Loucy (cell line): ENCODE data around the gene TSHZ2.

ENCODE experiments used
- H2AFZ ChIP-seq: fragments of 200-600 bp; sonication (generic); 2 replicates; pipeline ENCODE4 v1.6.0; 2016; ENCODE audit warnings: antibody characterized with exemption, mild to moderate bottlenecking, low read length, moderate library complexity
- H3F3A ChIP-seq: fragments of 200-600 bp; 2 replicates; pipeline ENCODE4 v1.6.0; 2016; ENCODE audit warnings: antibody characterized with exemption, low read depth, mild to moderate bottlenecking
- H3K27me3 ChIP-seq: fragments of 200-600 bp; sonication (generic); 2 replicates; pipeline ENCODE4 v1.6.1; 2014; ENCODE audit warnings: low read length, mild to moderate bottlenecking; ENCODE audit not compliant: insufficient read depth, poor library complexity, severe bottlenecking
- H3K36me3 ChIP-seq: fragments of 200-600 bp; sonication (generic); 2 replicates; pipeline ENCODE4 v1.6.1; 2016; ENCODE audit warnings: low read length; ENCODE audit not compliant: insufficient read depth
- H3K4me1 ChIP-seq: fragments of 200-600 bp; sonication (generic); 2 replicates; pipeline ENCODE4 v1.5.1; 2014; ENCODE audit warnings: low read length, mild to moderate bottlenecking; ENCODE audit not compliant: insufficient read depth, poor library complexity, severe bottlenecking
- H3K4me2 ChIP-seq: fragments of 200-600 bp; sonication (generic); 2 replicates; pipeline ENCODE4 v1.6.0; 2014; ENCODE audit warnings: antibody characterized with exemption, low read length, low read depth, mild to moderate bottlenecking; ENCODE audit not compliant: poor library complexity, severe bottlenecking
- H3K4me3 ChIP-seq: fragments of 200-600 bp; sonication (generic); 2 replicates; pipeline ENCODE4 v1.5.1; 2014; ENCODE audit warnings: low read length, mild to moderate bottlenecking, mixed read lengths; ENCODE audit not compliant: poor library complexity, severe bottlenecking
- H3K79me2 ChIP-seq: fragments of 200-600 bp; sonication (generic); 2 replicates; pipeline ENCODE4 v1.6.1; 2014; ENCODE audit warnings: low read length; ENCODE audit not compliant: insufficient read depth
- H3K9ac ChIP-seq: fragments of 200-600 bp; sonication (generic); 2 replicates; pipeline ENCODE4 v1.6.0; 2014; ENCODE audit warnings: mild to moderate bottlenecking, low read depth, low read length, moderate library complexity; ENCODE audit not compliant: poor library complexity, severe bottlenecking
- H3K9me2 ChIP-seq: fragments of 200-600 bp; sonication (generic); replicated peaks from 2 replicates; pipeline ENCODE4 v1.6.1; 2016; ENCODE audit warnings: low read depth, low read length, mixed read lengths
- H3K9me3 ChIP-seq: fragments of 200-600 bp; sonication (generic); 2 replicates; pipeline ENCODE4 v1.6.1; 2014; ENCODE audit warnings: mild to moderate bottlenecking, antibody characterized with exemption, low read length, low read depth; ENCODE audit not compliant: insufficient read depth
- H4K20me1 ChIP-seq: fragments of 200-600 bp; sonication (generic); 2 replicates; pipeline ENCODE4 v1.6.0; 2014; ENCODE audit warnings: antibody characterized with exemption, low read length, mild to moderate bottlenecking; ENCODE audit not compliant: insufficient read depth, poor library complexity, severe bottlenecking
- EZH2phosphoT487 ChIP-seq: fragments of 200-600 bp; IDR thresholded peaks from 2 replicates; pipeline ENCODE4 v1.6.1; 2018; ENCODE audit warnings: antibody characterized with exemption, mild to moderate bottlenecking, moderate library complexity, borderline replicate concordance
- TF ChIP-seq, protein P1 (sequence below): fragments of 200-600 bp; sonication (generic); conservative IDR thresholded peaks from 2 replicates; pipeline ENCODE4 v1.5.1; 2014; ENCODE audit warnings: mild to moderate bottlenecking, antibody characterized with exemption, low read length

The TSHZ2 gene

DNA sequence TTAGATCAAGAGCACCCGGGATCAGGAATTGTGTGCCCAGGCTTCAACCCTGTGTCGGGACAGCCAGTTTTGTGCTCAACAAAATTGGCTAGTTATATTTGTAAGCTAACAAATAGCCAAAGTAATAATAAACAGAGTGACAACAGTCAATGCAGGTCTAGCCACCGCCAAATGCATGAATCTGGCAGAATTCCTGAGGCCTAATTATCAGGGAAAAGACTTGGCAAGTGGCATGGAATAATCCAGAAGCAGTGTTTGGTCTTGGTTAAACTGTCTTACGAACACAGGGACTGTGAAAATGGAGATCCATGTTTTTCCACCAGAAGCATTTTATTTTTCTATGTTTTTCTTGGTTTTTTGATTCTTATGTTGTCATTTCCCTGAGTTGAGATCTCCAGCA lies 352.7 kb downstream of the TSHZ2 start:
- Histone ChIP-seq H3K9me2 (no peaks in the 10 kb centered on the region), H4K20me1 (no peaks in the 10 kb centered on the region), H3K27me3 (no peaks in the 10 kb centered on the region), H2AFZ (no peak overlapping the region), H3K9ac (no peak overlapping the region), H3F3A (no peaks in the 10 kb centered on the region), H3K36me3 (no peaks in the 10 kb centered on the region), H3K9me3 (no peaks in the 10 kb centered on the region), H3K4me3 (no peak overlapping the region), H3K4me1 (peaks cover 6% of the 10 kb centered on the region), H3K4me2 (no peak overlapping the region), H3K79me2 (no peaks in the 10 kb centered on the region)
- no peak for TF ChIP-seq EZH2phosphoT487
- TF ChIP-seq, protein P1, sequence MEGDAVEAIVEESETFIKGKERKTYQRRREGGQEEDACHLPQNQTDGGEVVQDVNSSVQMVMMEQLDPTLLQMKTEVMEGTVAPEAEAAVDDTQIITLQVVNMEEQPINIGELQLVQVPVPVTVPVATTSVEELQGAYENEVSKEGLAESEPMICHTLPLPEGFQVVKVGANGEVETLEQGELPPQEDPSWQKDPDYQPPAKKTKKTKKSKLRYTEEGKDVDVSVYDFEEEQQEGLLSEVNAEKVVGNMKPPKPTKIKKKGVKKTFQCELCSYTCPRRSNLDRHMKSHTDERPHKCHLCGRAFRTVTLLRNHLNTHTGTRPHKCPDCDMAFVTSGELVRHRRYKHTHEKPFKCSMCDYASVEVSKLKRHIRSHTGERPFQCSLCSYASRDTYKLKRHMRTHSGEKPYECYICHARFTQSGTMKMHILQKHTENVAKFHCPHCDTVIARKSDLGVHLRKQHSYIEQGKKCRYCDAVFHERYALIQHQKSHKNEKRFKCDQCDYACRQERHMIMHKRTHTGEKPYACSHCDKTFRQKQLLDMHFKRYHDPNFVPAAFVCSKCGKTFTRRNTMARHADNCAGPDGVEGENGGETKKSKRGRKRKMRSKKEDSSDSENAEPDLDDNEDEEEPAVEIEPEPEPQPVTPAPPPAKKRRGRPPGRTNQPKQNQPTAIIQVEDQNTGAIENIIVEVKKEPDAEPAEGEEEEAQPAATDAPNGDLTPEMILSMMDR, result no peak

DNA sequence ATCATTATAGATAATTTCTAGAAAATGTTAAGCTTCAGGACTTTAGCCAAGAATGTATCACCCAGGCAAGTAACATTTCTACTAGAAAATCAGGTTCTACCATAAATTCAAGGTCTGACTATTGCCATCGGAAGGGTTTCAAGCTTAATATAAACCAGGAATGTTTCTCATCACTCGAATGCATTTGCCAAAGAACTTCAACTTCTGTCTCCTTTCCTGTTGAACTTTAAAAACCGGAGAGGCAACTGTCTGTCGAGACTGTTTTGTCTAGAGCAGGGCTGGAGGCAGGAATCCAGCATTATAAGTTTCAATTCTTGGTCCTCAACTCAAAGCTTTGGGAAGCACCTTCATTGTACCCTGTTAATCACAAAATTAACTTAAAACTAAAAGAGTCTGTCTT lies 356.8 kb downstream of the TSHZ2 start:
- H3K79me2 ChIP-seq, result no peaks in the 10 kb centered on the region
- H3K27me3 ChIP-seq, result no peaks in the 10 kb centered on the region
- no peaks in the 10 kb centered on the region for H3K36me3 ChIP-seq
- no peak overlapping the region for H3K9ac ChIP-seq
- H3K4me1 ChIP-seq, result no peaks in the 10 kb centered on the region
- no peak overlapping the region for H3K4me3 ChIP-seq
- no peaks in the 10 kb centered on the region for H3K9me2 ChIP-seq
- no peaks in the 10 kb centered on the region for H3F3A ChIP-seq
- TF ChIP-seq, protein P1, result no peak
- TF ChIP-seq EZH2phosphoT487, result no peak
- no peaks in the 10 kb centered on the region for H4K20me1 ChIP-seq
- H3K9me3 ChIP-seq, result no peaks in the 10 kb centered on the region
- no peak overlapping the region for H3K4me2 ChIP-seq
- no peak overlapping the region for H2AFZ ChIP-seq

DNA sequence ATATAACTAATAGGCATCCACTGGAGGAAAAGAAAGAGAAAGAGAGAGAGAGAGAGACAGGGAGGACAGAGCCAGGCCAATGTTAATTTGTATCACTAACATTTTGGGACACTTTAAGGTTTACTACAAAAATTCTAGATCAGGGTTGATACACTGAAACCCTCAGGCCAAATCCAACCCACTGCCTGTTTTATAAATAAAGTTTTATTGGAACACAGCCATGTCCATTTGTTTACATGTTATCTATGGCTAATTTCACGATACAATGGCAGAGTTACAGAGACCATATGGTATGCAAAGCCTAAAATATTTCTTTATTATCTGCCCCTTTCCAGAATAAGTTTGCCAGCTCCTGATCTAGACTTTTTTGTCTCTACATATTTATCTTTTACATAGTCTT lies 357.6 kb downstream of the TSHZ2 start:
- no peaks in the 10 kb centered on the region for H4K20me1 ChIP-seq
- TF ChIP-seq, protein P1, result no peak
- TF ChIP-seq EZH2phosphoT487, result no peak
- no peak overlapping the region for H3K9ac ChIP-seq
- H3K4me2 ChIP-seq, result no peak overlapping the region
- H3K79me2 ChIP-seq, result no peaks in the 10 kb centered on the region
- no peaks in the 10 kb centered on the region for H3K9me2 ChIP-seq
- no peaks in the 10 kb centered on the region for H3K9me3 ChIP-seq
- H3K36me3 ChIP-seq, result no peaks in the 10 kb centered on the region
- H3K27me3 ChIP-seq, result no peaks in the 10 kb centered on the region
- no peak overlapping the region for H3K4me3 ChIP-seq
- H3K4me1 ChIP-seq, result no peaks in the 10 kb centered on the region
- H3F3A ChIP-seq, result no peaks in the 10 kb centered on the region
- no peak overlapping the region for H2AFZ ChIP-seq
